LNCaP clone FGC (cell line): ENCODE measurements around the gene ST8SIA5.

Experiments
- DNase-seq: peaks from one replicate; pipeline ENCODE4 v3.0.0-alpha.2; 2011; ENCODE audit warnings: low read depth
- H3K4me3 ChIP-seq: 2 replicates; pipeline ENCODE4 v1.5.1; 2011; ENCODE audit warnings: mild to moderate bottlenecking, low read depth, low read length, control low read depth
- CTCF ChIP-seq: IDR thresholded peaks from 2 replicates; pipeline ENCODE4 v1.5.1; 2012; ENCODE audit warnings: mild to moderate bottlenecking; ENCODE audit not compliant: control insufficient read depth, insufficient read depth; ENCODE audit errors: extremely low read depth

ST8SIA5 gene

GRCh38 chr18:46732201-46732600, 24.7 kb downstream of the ST8SIA5 start:
- DNase-seq = no peak
- no peak for TF ChIP-seq CTCF
- no peak overlapping the region for H3K4me3 ChIP-seq

DNA sequence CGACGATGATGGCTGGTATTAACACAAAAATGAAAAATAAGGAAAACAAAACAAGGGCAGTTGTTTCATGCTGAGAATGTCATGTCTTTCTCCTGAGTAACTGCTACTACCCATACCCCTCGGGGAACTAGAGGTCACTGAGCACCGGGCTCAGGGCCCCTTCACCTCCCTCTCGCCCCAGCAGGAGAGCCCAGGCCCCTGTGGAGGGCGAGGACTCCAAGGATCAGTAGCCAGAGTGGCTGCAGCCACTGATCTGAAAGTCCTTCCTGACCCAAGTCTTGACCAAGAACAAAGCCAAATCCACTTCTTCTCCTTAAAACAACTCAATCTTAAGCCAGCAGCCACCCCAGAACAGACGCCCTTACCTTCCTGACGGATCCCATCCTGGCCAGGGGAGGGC, 25.5 kb downstream of the ST8SIA5 start:
- TF ChIP-seq CTCF = no peak
- H3K4me3 ChIP-seq = no peak overlapping the region
- no peak for DNase-seq

- no peak for DNase-seq
- no peak overlapping the region for H3K4me3 ChIP-seq
- TF ChIP-seq CTCF = no peak
Observed at GRCh38 chr18:46728219-46728930, 28.5 kb downstream of the ST8SIA5 start.

DNA sequence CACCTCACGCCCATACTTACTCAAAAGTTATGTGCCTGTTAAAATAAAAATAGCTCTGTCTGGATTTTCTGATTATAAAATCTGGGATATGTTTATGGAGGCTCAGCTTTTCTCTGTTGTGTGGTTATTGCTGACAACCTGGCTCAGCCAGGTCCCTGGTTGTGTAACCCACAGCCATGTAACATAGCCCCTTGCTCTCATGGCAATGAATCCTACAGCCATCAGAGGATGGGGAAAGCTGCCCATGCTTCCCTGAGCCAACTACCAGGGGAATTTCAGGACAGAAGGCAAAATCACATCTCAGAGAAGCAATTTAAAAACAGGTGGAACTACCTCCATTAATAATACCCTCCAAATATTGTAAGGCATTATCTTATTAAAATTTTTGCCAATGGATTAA, 29.7 kb downstream of the ST8SIA5 start:
- no peak for TF ChIP-seq CTCF
- DNase-seq = no peak
- no peak overlapping the region for H3K4me3 ChIP-seq

DNA sequence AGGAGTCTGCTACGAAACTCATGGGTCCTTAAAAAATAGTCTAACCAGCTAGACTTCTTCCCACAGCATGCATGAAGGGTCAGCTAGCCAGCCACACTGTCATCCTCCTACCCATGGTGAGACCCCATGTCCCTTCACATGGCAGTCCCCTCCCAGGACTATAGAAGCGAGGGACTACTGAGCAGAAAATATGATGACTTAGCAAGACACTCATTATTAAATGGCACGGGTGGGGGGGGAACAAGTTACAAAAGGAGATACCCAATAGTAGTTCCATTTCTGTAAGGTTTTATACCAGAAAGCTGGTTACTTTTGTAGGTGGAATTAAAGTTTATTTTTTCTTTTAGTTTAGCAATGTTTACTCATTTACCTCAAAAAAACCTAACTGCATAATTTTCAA, 31.5 kb downstream of the ST8SIA5 start:
- DNase-seq = no peak
- TF ChIP-seq CTCF = no peak
- no peak overlapping the region for H3K4me3 ChIP-seq

- no peak for TF ChIP-seq CTCF
- H3K4me3 ChIP-seq = no peak overlapping the region
- DNase-seq = no peak
Observed at GRCh38 chr18:46723856-46724415, 32.9 kb downstream of the ST8SIA5 start.

DNA sequence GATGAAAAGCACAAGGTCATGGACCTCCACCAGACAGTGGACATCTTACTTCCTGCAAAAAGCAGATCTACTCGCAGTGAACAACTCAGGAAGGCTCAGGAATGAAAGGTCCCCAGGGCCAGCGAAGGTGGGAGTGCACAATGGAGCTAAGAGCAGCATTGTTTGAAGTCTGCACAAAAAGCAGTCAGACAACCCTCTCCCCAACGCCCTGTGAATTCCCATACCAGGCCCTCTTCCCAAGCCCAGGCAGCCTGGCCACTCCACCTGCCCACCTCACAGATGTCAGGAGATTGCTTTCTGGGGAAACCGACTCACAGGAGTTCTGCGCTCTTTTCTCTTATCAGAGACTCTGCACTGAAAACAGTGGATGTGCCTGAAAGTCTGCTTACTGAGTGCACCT, 34.8 kb downstream of the ST8SIA5 start:
- no peak for TF ChIP-seq CTCF

More for the DNA sequence above, 34.8 kb downstream of the ST8SIA5 start:
- DNase-seq = no peak
- H3K4me3 ChIP-seq = no peak overlapping the region
